Measurements from ENCODE around the gene EP400.

- TF ChIP-seq EZH2phosphoT487 (IDR thresholded peaks at IDR 0.05; ENCODE audit: borderline replicate concordance, low read length) (no peak), CTCF (IDR thresholded peaks at IDR 0.05; ENCODE audit: low read depth, low read length, poor library complexity, severe bottlenecking) (no peak)
These were observed 131.7 kb downstream of the EP400 start for GRCh38 chr12:132081423-132081822.
